GM18907 (cell line): ENCODE data around the gene ARPC1B.
"Not testable (repeated sequence)": the region's sequence is repeated elsewhere in the genome, so short reads cannot be mapped to it uniquely, and the experiment has no call there.

Experiments used
- ATAC-seq: cut with Tn5 transposase; IDR thresholded peaks from one replicate; pipeline ENCODE4 v1.9.1; 2021; ENCODE audit warnings: mild to moderate bottlenecking, moderate library complexity; ENCODE audit not compliant: unreplicated experiment

The ARPC1B gene

GRCh38 chr7:99387239-99387635, 12.7 kb downstream of the ARPC1B start:
- not testable (repeated sequence) for ATAC-seq

- no peak for ATAC-seq
Measured at GRCh38 chr7:99387912-99388311, 13.4 kb downstream of the ARPC1B start.

- no peak for ATAC-seq
Measured at GRCh38 chr7:99389772-99390171, 15.2 kb downstream of the ARPC1B start.

GRCh38 chr7:99390941-99391602, 16.5 kb downstream of the ARPC1B start:
- no peak for ATAC-seq

- no peak for ATAC-seq
Measured at GRCh38 chr7:99392046-99392445, 17.5 kb downstream of the ARPC1B start.

- no peak for ATAC-seq
Measured at GRCh38 chr7:99392659-99393354, 18.3 kb downstream of the ARPC1B start.

GRCh38 chr7:99393355-99394187, 19.0 kb downstream of the ARPC1B start:
- ATAC-seq, result no peak

GRCh38 chr7:99394188-99394502, 19.6 kb downstream of the ARPC1B start:
- no peak for ATAC-seq

- ATAC-seq, result no peak
Measured at GRCh38 chr7:99395616-99396327, 21.2 kb downstream of the ARPC1B start.

- ATAC-seq, result no peak
Measured at GRCh38 chr7:99396418-99397296, 22.1 kb downstream of the ARPC1B start.

GRCh38 chr7:99397297-99397983, 22.9 kb downstream of the ARPC1B start:
- ATAC-seq, result no peak

- no peak for ATAC-seq
Measured at GRCh38 chr7:99398891-99399445, 24.4 kb downstream of the ARPC1B start.

GRCh38 chr7:99399597-99399996, 25.1 kb downstream of the ARPC1B start:
- no peak for ATAC-seq

- no peak for ATAC-seq
Measured at GRCh38 chr7:99402854-99403253, 28.3 kb downstream of the ARPC1B start.

- ATAC-seq, result no peak
Measured at GRCh38 chr7:99403764-99404163, 29.2 kb downstream of the ARPC1B start.

- no peak for ATAC-seq
Measured at GRCh38 chr7:99404235-99404976, 29.9 kb downstream of the ARPC1B start.

GRCh38 chr7:99404977-99405320, 30.4 kb downstream of the ARPC1B start:
- ATAC-seq, result no peak

- ATAC-seq, result no peak
Measured at GRCh38 chr7:99406557-99406956, 32.0 kb downstream of the ARPC1B start.

- ATAC-seq, result peak; percentile 8
Measured at GRCh38 chr7:99407872-99408378, 33.4 kb downstream of the ARPC1B start.
